GM12801 (cell line): ENCODE results near the gene ENG.

ENCODE experiments used
- TF ChIP-seq, protein P1 (sequence below): IDR thresholded peaks from one replicate; pipeline ENCODE4 v1.5.1; 2011; ENCODE audit warnings: control low read depth; ENCODE audit not compliant: insufficient read length; ENCODE audit errors: extremely low read depth

Gene ENG

DNA sequence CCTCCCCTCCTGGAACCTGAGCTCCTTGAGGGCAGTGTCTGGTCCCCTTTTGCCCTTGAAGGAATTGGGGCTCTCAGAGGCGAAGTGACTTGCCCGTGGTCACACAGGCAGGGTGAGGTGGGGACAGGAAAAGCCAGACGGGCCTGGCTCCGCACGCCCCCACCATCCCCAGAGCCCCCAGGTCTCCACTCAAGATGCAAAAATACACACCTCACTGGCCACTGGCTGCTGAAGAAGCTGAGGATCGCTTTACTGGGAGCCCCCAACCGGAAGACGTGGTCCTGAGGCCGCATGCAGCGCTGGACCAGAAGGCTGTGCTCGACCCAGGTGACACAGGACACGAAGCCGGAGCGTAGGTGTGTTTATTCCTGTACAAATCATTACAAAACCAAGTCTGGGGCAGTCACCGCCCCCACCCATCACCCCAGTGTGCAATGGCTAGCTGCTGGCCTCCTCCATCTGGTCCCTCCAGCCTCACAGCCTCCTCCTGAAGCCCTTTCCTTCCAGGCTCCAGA lies 30.6 kb upstream of the ENG start:
- TF ChIP-seq, protein P1, sequence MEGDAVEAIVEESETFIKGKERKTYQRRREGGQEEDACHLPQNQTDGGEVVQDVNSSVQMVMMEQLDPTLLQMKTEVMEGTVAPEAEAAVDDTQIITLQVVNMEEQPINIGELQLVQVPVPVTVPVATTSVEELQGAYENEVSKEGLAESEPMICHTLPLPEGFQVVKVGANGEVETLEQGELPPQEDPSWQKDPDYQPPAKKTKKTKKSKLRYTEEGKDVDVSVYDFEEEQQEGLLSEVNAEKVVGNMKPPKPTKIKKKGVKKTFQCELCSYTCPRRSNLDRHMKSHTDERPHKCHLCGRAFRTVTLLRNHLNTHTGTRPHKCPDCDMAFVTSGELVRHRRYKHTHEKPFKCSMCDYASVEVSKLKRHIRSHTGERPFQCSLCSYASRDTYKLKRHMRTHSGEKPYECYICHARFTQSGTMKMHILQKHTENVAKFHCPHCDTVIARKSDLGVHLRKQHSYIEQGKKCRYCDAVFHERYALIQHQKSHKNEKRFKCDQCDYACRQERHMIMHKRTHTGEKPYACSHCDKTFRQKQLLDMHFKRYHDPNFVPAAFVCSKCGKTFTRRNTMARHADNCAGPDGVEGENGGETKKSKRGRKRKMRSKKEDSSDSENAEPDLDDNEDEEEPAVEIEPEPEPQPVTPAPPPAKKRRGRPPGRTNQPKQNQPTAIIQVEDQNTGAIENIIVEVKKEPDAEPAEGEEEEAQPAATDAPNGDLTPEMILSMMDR = no peak

DNA sequence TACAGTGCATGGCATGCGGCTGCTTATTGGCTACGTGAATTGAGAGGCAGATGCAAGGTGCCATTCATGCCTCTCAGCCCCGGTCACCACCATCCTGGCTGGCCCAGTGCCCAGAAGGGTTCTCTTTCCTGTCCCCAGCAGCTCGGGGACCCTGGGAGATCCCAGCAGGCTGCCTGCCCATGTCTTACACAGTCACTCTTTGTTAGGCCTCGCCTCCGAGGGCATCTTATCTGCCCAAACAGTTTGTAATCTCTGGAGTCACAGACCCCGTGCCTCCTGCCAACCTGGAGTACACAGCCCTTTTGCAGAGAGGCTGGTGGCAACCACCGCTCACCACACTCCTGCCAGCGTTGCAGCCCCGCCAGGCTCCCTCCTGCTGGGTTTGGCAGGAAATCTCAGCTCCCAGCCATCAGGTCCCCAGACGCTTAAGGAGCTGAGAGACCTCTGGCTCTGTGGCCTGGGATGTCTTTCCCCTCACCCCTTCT lies 30.0 kb upstream of the ENG start:
- TF ChIP-seq, protein P1 = no peak

DNA sequence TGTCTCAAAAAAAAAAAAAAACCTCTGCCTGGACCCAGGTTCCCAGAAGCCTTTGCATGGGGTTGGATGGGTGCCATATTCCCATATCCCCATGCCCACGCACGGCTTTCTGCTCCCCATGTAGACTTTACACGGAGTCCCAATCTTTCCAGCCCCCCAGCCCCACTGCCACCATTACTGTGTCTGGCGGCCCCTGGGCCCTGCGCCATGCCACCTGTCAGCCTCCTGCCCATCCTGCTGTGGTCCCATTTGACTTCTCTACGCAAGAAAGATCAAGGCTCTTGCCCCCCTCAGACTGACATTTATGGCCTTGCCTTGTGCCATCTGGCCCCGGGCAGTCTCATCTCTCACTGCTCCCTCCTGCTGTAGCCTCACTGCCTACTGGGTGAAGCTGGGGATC lies 29.5 kb upstream of the ENG start:
- TF ChIP-seq, protein P1 = no peak

DNA sequence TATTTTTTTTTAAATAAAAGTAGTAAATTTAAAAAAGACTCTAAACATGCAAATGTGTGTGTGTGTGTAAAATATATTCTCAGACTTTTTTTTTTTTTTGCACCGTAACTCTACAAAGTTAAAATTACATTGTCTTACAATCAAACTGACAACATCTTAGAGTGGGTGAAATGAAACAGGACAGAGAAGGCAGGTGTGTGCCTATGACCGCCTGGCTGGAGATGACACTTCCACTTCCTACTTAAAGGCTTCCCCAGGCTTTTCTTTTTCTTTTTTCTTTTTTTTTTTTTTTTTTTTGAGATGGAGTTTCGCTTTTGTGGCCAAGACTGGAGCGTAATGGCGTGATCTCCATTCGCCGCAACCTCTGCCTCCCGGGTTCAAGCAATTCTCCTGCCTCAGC lies 25.7 kb upstream of the ENG start:
- TF ChIP-seq, protein P1 = no peak

DNA sequence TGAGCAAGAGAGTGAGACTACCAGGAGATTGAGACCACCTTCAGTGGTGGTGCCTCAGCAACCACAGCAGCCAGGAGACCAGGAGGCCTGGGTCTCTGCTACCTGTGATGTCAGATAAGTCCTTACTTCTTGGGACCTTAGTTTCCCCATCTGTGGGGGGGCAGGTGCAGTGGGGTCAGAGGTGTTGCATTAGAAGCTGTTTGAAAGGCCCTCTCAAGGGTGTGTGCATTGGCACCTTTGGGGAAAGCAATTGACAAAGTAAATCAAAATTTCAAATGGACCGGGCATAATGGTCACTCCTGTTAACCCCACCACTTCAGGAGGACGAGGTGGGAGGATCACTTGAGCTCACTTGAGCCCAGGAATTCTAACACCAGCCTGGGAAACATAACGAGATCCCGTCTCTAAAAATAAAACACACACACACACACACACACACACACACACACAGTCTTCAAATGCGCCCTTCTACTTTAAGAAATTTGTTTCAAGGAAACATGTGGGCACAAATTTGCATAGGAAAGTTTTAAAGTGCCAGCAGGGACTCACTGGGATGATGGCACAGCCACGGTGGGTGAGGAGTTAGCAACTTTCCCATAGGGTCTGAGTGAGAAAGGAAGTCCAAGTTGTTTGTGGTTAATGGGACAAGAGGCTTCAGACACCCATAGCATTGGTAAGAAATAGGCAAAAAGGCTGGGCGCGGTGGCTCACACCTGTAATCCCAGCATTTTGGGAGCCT lies 24.4 kb upstream of the ENG start:
- TF ChIP-seq, protein P1 = no peak

DNA sequence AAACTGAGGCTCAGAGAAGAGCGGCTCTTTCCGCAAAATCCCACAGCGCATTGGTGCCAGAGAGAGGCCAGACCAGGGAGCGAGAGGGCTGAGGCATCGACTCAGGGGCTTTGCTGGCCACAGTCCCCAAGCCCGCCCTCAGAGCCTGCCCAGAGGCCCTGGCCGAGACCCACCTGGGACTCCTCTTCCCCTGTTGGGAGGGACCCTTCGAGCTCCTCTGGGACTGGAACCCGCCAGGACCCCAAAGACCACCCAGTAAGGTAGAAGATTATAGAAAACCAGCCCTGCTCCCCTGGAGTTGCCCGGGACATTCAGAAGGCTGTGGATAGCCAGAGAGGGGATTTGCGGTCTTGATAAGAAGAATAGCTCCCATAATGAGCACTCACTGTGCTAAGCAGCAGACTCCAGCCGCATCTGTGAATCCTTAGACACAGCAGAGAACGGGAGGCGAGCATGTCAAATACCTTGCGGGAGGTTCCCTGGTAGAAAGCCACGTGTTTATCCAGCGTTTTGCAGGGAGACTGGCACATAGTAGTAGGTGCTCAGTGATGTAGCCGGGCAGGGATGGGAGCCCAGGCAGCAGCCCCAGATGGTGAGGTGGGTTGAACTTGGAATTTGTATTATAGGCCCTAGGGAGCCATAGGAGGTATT lies 23.7 kb upstream of the ENG start:
- TF ChIP-seq, protein P1 = no peak

DNA sequence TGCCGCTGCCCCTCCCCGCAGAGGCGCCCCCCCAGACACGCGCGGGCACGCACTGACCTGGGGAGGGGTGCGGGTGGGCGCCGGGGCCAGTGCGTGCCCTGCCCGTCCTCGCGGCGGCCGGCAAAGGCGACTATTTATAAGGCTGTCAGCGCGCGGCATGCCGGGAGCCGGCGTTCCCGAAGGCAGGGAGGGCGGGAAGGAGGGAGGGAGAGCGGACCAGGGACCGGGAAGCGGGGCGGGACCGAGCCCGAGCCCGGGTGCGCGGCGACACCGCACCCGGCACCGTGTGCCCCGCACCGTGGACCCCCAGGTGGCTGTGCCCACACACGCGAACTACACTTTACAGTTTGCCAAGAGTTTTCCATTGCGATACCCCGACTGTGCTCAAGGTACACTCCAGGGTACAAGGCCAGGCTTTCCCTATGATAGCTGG lies 23.1 kb upstream of the ENG start, which contains the start of gene AK1:
TSS of gene AK1 (minus strand) at position 110 of the 433 bp plus-strand sequence. CDS start 3,058 bp downstream, outside the sequence.
- TF ChIP-seq, protein P1 = no peak
